SK-N-MC (cell line): ENCODE results near the gene AK4.

Experiments used
- EZH2 ChIP-seq: fragments of 200-600 bp; sonication (generic); IDR thresholded peaks from one replicate; pipeline ENCODE4 v1.6.1; 2017; ENCODE audit warnings: antibody characterized with exemption
- FOXP2 ChIP-seq: optimal IDR thresholded peaks from 2 replicates; pipeline ENCODE3; 2011; ENCODE audit warnings: mild to moderate bottlenecking, moderate library complexity; ENCODE audit not compliant: insufficient read depth; ENCODE audit errors: extremely low read length, control extremely low read depth
- POLR2AphosphoS5 ChIP-seq: IDR thresholded peaks from 2 replicates; pipeline ENCODE4 v1.6.1; 2012; ENCODE audit warnings: mild to moderate bottlenecking, low read depth, low read length, borderline replicate concordance

DNA sequence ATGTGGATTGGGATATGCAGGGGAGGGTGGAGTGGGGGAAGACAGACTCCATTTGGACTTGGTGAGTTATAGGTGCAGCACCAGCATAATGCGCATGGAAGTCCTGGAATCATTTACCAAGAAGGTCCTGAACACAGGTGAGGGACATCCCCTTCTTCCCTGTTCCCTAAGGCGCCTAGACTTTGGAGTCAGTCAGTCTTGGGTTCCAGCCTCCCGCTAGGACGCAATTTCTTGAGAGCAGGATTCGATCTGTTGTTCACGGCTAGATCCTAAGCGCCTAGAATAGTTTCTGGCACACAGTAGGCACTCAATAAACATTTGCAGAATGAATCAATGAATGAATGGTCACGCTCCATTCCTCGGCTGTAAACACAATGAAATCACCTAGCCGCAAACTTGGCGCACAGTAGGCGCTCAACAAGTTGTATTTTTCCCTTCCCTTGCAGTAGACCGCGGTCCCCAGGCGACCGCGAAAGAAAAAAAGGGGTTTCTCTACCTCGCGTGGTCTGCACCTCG is 1.0 kb upstream of the AK4 start:
- TF ChIP-seq POLR2AphosphoS5 = no peak
- TF ChIP-seq EZH2 = no peak
- TF ChIP-seq FOXP2 = no peak
